Stimulated activated CD4-positive, alpha-beta T cell treated with anti-CD3 and anti-CD28 coated beads, Interleukin-4, amount 100 ng/mL, for 4 hours (primary cell): Measurements from ENCODE around the gene IL20RA.
"Not testable (repeated sequence)": the region's sequence is repeated elsewhere in the genome, so short reads cannot be mapped to it uniquely, and the experiment has no call there.

ENCODE experiments used
- DNase-seq, 2 experiments: peaks; one replicate each; pipeline ENCODE4 v3.0.0-alpha.2; 2020

Gene IL20RA

GRCh38 chr6:136969433-136969832, 75.3 kb downstream of the IL20RA start:
- DNase-seq: no peak

- no peak for DNase-seq
These were observed 75.9 kb downstream of the IL20RA start for GRCh38 chr6:136968837-136969236.

DNA sequence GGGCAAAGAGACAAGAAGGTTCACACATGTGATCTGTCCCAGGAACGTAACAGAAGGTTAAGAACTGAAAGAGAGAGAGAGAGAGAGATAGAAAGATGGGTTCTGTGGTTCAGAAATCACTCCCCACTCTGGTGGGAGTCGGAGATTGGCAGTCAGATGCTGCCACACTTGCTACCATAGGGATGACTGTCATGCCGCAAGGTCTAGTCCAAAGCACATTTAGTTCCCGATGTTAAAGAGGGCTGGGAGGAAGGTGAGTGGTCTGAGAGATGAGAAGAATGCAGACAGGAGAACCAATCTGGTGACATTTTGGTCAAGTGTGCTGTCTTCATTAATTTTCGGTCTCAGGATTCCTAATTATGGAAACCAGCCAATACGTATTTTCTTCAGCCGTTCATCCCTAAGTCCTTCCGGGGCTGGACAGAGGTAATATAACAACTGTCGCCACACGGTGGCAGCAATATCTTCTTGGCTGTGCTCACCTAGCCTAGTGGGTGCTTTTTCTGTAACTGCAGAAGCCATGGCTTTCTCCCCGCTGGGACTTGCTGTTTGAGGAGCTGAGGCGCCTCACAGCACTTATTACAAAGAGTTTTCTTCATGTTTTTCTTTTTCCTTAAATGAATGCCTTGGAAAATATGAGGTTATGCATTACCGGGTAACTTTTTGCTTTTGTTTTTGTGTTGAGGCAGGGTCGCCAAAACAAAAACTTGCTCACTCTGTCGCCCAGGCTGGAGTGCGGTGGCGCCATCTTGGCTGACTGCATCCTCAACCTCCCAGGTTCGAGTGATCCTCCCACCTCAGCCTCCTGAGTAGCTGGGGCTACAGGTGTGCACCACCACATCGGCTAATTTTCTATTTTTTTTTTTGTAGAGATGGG, 76.7 kb downstream of the IL20RA start:
- DNase-seq: peak; percentile 41 to 50

DNA sequence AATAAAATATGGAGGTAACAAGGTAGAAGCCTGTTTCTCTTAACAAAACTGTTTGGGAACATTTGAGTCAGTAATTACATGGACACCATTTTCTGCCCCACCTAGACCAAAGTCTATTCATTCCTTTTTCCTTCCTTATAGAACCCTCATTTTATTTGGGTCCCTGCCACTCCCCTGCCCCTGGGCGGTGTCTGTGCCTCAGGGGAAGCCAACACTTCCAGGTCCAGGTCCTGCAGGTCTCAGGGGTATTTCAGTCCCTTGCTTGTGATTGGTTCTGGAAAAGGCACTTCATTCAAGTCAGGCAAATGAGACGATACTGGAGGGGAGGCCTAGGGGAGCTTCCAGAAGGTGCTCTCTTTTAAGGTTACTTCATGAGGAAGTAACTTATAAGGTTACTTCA, 80.4 kb downstream of the IL20RA start:
- DNase-seq: no peak

DNA sequence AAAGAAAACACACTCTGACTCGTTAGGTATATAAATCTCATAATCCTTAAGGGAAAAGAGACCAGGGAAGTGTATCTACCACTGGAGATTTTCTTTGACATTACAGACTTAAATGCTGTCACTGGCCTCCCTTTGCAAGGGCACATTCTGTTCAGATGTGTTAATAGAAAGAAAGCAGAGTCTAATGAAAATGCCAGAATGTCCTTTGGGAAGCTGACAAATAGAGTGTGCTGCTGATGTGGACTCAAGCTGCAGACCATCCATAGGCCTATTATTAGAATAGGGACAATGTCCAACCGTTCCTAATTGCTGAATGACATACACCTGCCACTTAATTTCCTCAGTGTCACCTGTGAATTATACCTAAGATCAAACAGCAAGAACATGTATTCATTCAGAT, 81.5 kb downstream of the IL20RA start:
- no peak for DNase-seq

DNA sequence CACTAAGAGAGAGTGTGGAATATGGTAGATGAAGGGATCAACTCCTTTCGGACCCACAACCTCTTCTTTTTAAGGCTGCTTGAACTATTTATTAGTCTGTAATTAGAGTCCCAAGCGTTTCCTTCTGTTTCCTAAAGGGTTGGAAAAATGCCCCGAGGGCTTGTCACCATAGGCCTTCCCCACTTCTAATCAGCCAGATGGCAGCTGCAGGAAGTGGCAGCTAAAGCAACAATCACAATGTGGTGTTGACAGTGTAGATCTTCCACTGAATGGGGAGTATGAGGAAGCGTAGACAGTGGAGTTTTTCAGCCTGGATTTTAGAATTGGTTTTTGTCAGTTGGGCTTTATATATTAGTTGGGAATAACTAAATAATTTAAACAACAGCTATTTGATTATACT, 82.1 kb downstream of the IL20RA start:
- no peak for DNase-seq

DNA sequence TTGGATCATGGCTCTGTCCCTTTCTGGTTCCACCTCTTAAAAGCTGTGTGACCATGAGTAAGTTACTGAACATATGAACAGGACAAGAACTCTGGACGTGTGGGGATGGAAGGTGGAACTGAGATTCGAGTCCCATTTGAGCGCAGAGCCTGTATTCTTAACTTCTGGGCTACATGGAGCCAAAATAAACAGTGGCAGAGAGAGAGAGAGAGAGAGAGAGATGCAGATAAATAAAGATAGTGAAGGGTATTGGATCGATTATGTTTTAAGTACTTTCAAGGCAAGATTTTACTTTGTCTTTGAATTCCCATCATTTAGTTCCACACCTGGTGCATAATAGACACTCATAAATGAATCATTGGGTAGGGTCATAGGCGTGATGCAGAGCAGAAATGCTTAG, 82.9 kb downstream of the IL20RA start:
- no peak for DNase-seq

DNA sequence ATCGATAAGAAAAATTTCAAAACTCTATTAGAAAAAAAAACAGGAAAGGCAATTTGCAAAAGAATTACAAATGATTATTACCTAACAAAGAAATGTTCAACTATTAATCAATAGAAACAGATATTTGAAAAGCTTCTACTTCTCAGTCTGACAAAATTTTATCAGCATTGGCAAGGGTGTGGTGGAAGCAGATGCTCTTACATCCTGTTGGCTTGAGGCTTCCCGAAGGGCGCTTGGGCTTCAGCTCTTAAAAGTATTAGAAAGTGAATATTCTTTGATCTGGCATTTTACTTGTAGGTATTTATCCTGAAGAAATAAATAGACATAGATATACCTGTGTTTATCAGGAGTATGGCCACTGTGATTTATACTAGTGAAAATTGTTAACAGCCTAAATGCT, 84.0 kb downstream of the IL20RA start:
- DNase-seq: no peak

DNA sequence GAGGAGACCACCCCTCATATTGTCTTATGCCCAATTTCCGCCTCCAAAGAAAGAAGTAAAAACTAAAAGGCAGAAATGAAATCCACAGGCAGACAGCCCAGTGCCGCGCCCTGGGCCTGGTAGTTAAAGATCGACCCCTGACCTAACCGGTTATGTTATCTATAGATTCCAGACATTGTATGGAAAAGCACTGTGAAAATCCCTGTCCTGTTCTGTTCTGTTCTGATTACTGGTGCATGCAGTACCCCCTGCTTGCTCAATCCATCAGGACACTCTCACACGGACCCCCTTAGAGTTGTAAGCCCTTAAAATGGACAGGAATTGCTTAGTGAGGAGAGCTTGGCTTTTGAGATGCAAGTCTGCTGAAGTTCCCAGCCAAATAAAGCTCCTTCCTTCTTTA, 84.8 kb downstream of the IL20RA start:
- DNase-seq: not testable (repeated sequence)

DNA sequence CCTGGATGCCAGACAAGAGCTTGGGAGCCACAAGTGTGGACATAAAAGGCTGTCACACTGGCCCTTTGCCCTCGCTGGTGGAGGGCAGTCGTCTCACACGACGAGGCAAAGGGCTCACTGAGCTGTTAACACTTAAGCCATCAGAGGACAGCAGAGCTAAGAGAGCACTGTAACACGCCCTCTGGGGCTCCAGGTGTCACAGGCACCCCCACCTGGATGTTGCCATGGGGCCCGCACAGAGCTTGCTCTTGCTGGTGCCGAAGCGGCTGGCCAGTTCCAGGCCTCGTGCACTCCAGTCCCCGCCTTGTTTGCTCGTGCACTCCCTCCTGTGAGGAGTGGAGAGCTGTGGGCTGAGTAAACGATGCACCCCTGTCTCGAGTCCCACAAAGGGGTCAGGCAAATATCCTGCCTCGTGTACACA, 85.3 kb downstream of the IL20RA start:
- DNase-seq: no peak

DNA sequence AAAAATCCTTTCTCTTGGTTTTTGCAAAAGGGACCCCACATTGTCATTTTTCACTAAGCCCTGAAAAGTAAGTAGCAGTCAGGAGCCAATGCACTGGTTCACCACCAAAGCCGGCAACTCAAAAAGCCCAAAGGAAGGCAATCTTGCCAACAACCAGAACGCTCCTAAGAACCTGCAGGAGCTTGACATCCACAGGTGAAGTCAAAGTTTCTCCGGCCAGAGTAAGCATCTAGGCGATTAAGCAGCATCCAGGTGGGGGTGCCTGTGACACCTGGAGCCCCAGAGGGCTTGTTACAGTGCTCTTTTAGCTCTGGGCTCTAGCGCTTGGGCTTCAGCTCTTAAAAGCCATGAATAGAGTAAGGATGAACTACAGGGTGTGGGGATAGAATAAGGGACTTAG, 86.6 kb downstream of the IL20RA start:
- DNase-seq: no peak

DNA sequence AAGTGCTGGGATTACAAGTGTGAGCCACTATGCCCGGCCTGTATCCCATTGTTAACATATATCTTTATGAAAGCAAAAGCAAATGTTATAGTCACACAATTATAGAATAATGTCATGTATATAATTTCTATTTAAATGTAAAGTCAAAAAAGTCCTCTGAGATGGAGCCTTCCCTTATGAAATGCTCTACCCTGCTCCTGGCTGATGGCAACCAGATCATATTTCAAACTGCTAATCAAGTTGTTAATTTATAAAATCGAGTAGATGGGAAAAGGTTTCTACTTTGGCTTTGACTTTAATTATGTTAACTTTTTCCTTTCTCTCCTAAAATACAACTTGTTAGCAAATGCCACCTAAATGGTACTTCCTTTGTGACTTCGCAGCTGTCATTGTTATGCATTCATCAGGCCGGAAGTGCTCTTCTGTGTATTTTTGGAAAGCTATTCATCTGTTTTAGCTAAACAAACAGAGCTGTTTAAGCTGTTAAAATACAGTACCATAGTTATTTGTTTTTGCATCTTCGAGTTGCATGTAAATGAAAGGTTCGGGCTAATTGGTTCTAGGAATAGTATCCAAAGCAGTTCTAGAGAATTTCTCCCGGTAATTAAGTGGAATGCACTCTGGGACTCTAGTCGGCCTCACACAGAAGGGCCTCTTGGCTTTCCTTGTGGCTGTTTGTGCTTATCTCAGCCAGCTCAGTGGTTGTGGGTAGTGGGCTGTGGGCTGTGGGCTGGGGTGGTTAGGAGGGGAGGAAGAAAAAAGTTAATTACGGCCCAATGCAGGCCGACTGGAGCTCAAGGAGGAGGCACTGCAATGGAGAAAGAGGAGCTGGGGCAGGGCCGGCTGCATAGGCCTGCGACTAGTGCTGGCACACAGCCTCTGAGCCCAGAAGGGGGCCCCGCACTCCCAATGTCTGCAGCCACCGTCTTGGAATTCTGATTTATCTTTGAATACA, 87.9 kb downstream of the IL20RA start:
- no peak for DNase-seq

DNA sequence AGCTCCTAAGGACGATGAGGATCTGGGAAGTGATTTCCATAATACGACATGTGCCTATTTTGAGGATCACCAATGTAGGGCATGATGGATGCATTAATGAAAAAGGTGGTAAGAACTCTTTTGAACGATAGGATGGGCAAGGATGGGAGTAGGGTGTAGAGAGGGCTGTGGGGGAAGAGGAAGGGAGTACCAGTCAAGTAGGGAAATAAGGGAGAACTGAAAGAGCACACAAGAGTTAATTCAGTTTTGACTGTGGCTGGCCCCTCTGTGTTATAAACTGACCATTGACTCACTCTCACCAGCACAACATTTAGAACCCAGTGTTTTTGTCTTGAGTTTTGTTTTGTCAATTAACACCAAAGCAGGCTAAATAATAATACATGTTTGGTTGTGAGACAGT, 89.6 kb downstream of the IL20RA start:
- DNase-seq: no peak

DNA sequence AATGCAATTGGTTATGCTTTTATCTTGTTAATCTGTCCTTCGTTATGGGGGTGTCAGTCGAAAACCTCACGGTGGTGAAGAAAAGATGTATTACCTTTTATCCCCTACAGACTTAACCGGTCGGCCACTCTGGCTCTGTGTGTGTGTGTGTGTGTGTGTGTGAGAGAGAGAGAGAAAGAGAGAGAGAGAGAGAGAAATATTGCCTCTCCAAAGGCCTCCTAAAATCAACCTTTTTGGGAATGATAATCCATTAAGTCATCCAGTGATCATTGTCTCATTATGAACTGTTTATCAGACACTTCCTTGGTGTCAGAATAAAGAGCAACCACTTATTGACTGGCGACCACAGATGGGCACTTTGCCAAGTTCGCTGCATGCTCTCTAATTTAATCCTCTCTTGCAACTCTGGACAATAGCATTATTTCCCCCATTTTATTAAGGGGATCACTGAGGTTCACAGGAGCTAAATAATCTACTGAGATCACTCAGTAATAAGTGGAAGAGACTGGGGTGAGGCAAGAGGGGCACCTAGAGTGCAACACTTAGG, 92.0 kb downstream of the IL20RA start:
- DNase-seq: no peak

DNA sequence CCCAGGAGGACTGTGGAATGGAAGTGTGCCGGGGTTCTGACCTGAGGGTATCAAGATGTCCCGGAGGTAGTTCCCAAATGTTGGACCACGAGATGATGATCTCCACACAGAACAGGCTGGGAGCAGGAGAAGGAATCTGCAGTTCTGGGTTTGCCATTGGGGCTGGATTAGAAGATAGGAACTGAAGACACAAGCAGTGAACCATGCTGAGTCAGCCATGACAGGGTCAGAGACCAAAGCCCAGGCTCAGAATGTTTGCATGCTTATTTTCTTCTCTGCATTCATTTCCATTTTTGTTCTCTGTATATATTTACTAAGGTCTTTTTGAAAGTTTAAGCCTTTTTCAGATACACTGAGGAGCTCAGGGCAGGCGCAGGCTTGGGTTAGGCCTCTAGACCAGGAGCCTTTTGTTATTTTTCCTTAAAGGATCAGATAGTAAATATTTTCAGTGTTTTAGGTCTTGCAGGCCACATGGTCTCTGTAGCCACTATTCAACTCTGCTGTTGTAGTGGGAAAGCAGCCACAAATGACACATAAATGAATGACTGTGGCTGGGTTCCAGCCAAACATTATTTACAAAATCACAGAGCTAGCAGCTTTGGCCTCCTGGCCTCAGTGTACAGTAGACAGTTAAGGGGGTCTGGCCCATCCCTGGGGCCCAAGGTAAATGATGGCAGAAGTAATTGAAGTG, 94.2 kb downstream of the IL20RA start:
- DNase-seq: no peak
